GM18907 (cell line): Measurements from ENCODE around the gene RNF214.

Experiments used
- ATAC-seq: cut with Tn5 transposase; IDR thresholded peaks from one replicate; pipeline ENCODE4 v1.9.1; 2021; ENCODE audit warnings: mild to moderate bottlenecking, moderate library complexity; ENCODE audit not compliant: unreplicated experiment

RNF214 gene

GRCh38 chr11:117279711-117280376 is 47.4 kb downstream of the RNF214 start:
- ATAC-seq: no peak

DNA sequence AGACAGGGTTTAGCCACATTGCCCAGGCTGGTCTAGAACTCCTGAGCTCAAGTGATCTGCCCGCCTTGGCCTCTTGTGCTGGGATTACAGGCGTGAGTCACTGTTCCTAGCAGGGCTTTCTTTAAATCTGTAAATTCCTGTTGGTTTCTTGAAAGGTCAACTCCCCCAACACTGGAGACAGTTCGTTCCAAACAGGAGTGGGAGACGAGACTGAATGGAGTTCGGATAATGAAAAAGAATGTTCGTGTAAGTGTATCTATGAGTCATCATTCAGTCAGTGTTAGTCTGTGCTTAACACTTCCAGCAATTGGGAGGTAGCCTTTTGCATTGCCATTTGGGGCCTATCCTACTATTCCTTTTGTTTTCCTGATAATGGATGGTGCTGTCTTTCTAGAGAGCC is 48.7 kb downstream of the RNF214 start:
- no peak for ATAC-seq

- ATAC-seq: no peak
Observed at GRCh38 chr11:117281869-117282268, 49.4 kb downstream of the RNF214 start.

GRCh38 chr11:117282956-117283355 is 50.5 kb downstream of the RNF214 start:
- no peak for ATAC-seq

DNA sequence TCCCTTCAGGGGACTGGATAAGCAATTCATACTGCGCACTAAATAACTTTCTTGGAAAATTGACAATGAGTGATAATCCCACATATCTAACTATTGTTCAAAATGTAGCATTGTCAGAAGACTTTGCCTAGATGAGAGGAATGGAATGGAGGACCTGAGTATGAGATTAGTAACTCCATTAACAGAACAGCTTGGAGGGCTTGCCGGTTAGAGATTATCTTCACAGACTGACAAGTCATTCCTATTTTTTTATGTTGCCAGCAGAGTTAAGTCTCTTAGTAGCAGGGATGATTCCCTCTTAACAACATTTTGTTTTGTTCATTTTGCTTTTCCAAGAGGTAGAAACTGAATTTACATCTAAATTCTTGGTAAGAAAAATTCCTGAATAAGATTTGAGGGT is 51.6 kb downstream of the RNF214 start:
- ATAC-seq: no peak

DNA sequence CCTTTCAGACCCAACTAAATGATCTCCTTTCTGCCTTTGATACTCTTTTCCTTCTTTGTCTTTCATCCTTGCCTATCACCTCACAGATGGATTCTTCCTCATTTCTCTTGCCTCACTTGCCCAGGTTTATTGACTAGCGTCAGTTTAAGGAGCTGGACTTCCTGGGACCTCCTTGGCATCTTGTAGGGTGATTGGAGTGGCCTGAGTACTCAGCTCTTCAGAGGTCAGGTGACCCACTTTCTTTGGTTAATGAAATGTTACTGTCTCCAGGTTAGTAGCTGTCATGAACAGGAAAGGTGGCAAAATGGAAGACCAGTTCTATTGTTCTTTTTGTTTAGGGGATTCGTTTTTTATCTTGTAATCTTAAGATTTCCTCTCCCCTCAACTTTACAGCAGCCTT is 54.1 kb downstream of the RNF214 start:
- ATAC-seq: no peak

DNA sequence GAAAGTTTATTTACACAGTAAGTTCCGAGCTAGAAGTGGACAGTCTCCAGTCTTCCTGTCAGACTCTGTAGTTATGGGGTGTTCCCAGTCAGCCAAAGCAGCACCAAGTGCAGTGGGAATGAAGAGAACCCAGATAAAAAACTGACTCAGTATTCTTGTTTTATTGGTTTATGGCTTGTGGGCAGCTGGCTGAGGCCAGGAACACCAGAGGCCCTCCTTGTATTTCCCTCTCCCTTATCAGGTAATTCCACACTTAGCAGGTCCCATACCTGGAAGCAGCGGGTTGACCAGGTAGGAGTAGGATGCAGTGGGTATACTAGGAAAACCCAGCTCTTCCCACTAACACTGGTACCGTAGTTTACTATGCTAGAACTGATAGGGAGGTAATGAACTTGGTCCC is 55.2 kb downstream of the RNF214 start:
- ATAC-seq: no peak

DNA sequence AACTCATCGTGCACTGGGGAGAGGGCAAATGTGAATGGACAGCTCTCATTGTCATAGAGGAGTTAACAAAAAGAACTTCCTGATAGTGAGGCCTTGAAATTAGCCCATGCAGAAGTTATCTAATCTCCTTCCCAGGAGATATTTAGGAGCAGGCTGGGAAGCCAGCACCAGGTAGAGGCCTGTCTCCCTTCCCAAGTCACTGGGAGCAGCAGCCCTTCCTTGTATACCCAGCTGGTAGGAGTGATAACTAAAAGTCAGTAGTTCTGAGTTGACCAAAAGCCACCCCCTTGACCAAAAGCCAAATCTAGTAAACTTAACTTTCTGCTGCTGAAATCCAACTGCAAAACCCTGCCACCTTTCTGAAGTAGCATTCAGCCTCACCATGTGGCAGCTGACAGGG is 57.3 kb downstream of the RNF214 start:
- ATAC-seq: no peak

GRCh38 chr11:117290809-117291396 is 58.4 kb downstream of the RNF214 start, which contains the start of gene BACE1-AS:
Gene BACE1-AS (plus strand): TSS chr11:117291346.
- no peak for ATAC-seq

DNA sequence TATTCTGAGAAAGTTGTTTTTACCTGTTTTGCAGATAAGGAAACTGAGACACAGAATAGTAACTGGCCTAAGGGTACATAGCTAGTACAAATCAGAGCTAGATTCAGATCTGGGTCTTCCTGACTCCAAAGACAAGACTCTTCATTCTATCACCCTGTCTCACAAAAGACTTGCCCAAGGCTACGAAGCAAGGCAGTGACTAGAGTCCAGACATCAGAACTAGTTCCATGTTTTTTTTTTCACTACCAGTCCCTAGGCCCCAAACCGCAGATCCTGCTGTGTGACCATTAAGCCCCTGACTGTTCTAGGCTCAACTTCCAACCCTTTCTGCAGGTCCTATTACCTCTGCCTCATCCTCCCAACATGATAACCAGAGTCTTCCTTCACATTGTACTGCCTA is 60.1 kb downstream of the RNF214 start:
- ATAC-seq: no peak

- ATAC-seq: no peak
Observed at GRCh38 chr11:117295438-117296137, 63.1 kb downstream of the RNF214 start.

- ATAC-seq: no peak
Observed at GRCh38 chr11:117296881-117297280, 64.4 kb downstream of the RNF214 start.

- no peak for ATAC-seq
Observed at GRCh38 chr11:117298195-117298594, 65.7 kb downstream of the RNF214 start.

GRCh38 chr11:117299351-117300282 is 67.1 kb downstream of the RNF214 start:
- no peak for ATAC-seq

- no peak for ATAC-seq
Observed at GRCh38 chr11:117300283-117300663, 67.8 kb downstream of the RNF214 start.

GRCh38 chr11:117300773-117301172 is 68.3 kb downstream of the RNF214 start:
- no peak for ATAC-seq

DNA sequence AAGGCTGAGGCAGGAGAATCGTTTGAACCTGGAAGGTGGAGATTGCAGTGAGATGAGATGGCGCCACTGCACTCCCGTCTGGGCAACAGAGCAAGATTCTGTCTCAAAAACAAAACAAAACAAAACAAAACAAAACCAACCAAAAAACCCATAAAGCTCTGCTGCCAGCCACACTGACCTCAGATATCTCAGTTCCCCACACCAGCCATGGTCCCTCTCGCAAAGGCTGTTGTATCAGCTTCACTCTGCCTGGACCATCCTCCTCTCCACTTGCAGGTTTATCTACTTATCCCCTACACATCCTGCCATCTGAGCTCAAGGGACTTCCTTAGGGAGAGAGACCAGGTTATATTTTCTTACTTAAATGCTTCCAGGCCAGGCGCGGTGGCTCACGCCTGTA is 69.8 kb downstream of the RNF214 start:
- no peak for ATAC-seq

GRCh38 chr11:117303101-117303500 is 70.6 kb downstream of the RNF214 start:
- no peak for ATAC-seq

DNA sequence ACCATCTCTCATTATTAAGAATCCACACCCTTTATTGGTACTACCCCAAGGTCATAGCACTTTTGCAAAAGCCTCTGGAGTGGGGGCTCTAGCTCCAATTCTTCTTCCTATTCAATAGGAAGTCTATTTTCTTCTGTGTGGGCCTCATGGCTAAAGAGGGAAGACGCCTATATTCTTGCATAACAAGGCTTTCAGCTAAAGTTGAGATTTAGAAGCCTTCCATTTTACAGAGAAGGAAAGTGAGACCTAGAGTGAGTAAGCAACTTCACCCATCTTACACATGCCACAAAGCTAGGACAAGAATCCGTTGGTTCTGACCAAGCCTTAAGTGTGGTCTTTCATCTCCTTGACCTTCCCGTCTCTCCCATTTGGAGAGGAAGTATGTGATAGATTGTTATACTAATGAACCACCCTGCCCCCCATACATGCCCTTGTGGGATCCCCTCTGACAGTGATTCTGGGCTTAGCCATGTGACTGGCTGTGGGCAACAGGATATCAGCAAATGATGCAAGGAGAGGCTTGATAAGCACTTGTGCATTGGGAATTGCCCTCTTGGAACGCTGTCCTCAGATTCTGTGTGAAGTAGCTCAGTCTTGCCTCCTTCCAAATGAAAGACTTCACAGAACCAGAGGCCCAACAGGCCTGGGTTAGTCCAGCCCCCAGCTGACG is 71.3 kb downstream of the RNF214 start:
- ATAC-seq: no peak

DNA sequence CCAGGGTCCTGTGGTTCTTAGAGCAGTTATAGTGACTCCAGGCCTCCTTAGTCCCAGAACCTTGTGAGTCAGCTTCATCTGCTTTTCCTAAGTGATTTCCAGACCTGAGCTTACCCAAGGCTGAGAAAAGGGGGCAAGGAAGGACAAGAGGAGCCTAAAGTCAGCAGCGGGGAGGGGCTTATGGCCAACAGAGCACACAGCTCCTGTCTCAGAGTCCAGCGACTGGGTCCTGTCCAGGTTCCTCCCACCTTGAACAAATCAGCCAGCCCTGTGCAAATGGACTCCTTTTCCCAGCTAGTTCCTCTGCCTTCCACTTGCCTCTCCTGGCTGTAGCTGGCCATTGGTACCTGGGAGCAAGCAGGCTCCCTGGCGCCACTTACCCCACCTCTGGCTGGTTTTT is 72.7 kb downstream of the RNF214 start:
- ATAC-seq: no peak

GRCh38 chr11:117309310-117309709 is 76.8 kb downstream of the RNF214 start:
- no peak for ATAC-seq
